NCI-H2171 (cell line): ENCODE results near the gene PNLIPRP1.

Source experiments
- DNase-seq: peaks from one replicate; lab custom pipeline; 2025; lab: John Stamatoyannopoulos, UW

The PNLIPRP1 gene

DNA sequence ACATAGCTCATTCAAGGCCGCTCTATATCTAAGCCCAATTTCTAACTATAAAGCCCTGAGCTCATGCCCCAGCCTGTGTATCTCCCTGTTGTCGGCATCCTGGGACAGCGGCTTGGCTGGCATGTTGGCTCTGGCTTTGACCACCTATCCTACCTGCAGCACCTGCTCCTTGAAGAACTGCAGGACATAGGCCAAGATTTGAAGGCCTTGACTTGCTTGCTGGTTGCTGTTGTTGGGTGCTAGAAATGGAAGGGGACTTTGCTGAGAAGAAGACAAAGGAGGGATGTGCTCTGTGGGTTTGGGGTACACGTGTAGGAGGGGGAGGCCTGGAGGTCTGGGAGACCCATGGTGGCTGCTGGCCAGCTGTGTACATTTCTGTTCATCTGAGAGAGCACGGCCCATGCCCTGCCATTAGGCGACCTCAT is 41.1 kb downstream of the PNLIPRP1 start:
- DNase-seq, result no peak

DNA sequence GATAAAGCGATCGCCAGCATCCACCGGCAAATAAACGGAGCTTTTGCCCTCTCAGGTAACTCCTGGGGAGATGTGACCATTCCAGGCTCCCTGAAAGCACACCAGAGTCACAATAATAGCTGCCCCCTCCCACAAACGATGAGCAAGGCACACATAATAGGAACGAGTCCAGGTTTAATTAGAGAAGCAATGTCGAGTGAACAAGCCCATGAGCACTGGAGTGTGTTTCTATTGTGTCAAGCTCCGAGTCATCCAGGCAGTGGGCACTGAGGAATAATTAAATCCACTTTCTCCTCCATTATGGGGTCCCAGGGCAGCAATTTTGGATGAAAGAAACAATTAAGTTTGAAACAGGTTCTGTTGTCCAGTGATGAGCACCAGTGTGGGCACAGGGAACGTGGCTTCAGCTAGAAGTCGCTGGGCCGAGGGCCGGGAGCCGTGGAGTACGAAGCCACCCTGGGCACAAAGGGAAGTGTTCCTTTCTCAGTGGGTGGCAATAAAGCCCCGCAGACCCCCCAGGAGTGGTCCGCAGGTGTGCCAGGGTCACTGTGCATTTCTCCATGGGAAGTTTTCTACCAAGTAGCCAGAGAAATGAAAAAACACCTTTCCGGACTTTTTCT is 41.9 kb downstream of the PNLIPRP1 start:
- no peak for DNase-seq

DNA sequence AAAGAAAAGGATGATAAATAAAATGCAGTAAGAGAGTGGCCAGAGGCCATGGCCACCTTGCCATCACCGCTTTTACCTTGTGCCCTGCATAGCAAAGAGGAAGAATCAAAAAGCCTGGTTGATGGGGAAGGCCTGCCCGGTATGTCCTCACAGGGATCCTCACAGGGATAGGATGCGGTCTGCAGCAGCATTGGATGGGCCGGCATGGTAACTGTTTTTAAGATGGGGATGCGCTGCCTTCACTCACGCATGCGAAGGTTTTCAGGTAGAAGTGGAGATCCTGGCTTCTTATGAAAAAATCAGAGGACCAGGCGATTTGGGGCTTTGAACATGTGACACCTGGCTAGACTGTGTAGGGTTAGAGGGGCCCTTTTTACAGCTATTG is 42.4 kb downstream of the PNLIPRP1 start:
- no peak for DNase-seq

DNA sequence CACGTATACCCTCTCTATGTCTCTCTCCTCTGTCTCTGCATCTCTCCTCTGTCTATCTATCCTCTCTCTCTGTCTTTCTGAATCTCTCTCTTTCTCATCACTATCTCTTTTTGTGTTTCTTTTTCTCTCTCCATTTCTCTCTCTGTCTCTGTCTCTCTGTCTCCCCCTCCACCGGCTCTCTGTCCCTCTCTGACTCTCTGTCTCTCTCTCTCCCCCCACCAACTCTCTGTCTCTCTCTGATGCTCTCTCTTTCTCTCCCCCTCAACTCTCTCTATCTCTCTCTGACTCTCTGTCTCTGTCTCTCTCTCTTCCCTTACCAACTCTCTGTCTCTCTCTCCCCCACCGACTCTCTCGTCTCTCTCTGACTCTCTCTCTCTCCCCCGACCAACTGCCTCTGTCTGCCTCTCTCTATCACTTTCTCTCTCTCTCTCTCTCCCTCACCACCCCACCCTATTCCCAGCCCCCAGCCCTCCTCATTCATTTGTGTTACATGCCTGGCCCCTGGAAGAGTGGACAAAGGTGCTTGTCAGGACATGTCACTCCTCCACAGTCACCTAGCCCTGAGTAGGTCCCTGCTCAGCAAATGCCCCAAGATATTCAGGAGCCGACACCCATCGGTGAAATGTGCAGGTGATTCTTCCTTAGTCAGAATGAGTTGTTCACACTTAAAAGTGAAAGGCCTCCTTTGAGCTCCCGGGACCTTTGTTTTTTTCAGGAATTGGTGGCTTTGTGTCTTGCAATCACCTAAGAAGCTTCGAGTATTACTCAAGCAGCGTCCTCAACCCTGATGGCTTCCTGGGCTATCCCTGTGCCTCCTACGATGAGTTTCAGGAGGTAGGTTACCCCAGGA is 43.6 kb downstream of the PNLIPRP1 start:
- no peak for DNase-seq

DNA sequence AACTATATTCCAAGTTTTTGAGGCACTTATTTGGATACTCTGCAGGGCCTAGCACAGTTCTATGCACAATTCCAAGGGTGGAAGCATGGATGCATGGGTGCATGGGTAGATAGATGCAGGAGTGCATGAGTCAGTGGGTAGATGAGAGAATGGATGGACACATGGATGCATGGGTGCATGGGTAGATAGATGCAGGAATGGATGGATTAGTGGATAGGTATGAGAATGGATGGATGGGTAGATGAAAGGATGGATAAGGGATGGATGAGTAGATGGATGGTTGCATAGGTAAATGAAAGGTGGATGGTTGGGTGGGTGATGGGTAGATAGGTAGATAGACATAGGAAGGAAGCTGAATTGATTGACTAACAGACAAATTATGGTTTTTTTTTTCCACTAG is 45.6 kb downstream of the PNLIPRP1 start:
- no peak for DNase-seq

DNA sequence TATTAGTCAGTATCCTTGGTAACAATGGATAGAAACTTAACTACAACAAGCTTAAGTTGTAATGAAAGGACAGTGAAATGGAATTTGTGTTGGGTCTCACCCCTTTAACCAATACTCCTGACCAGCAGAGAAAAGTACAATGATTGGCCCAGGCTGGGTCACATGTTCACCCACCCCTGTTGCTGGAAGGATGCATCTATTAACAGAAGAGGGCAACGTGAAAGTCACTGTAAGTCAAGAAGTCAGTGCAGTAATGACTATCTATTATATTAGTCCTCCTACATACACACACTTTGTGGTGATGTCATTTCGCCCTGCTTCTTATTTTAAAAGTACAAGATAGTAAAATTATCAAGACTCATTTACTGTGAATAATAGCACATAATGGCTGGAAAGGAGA is 46.2 kb downstream of the PNLIPRP1 start:
- DNase-seq, result no peak

DNA sequence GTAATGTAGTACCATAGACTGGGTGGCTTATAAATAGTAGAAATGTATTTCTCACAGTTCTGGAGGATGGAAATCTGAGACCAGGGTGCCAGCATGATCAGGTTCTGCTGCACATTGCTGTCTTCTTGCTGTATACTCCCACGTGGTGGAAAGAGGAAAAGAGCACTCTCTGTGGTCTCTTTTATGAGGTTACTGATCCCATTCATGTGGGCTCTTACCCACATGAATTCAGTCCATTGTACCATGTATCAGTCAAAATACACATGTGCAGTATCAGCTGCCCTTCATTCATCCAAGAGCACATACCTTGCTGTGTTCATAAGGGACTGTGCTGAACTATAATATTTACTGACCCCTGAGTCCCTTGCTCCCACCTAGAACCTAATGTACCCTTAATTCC is 47.1 kb downstream of the PNLIPRP1 start:
- no peak for DNase-seq

DNA sequence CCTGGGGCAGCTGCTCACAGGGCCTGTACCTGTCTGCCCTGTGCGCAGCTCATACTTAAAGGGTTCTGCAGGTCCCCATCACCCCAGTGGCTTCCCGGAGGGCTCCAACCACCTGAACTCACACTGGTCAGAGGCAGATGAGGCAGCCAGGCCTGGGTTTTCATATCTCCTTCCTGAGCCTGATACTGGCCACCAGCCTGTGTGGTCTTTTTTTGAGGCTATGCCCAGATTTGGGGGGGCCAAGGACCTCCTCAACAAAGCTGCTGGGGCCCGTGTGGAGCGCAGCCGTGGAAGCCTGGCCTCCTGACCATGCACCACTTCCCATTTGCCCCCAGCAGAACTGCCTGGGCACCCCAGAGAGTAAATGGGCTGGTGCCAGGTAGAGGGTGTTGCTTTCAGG is 55.7 kb downstream of the PNLIPRP1 start:
- DNase-seq, result no peak

DNA sequence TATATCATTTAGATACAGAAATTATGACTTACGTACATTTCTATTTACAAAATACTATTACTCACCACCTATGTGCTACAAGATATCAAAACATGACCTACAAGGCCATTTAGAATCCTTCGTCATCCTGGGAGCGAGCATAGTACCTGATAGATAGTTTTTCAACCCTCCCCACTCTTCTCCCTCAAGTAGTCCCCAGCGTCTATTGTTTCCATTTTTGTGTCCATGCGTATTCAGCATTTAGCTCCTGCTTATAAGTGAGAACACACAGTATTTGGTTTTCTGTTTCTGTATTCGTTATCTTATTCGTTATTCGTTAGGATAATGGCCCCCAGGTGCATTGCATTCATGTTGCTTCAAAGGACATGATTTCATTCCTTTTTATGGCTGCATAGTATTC is 58.1 kb downstream of the PNLIPRP1 start:
- DNase-seq, result no peak

DNA sequence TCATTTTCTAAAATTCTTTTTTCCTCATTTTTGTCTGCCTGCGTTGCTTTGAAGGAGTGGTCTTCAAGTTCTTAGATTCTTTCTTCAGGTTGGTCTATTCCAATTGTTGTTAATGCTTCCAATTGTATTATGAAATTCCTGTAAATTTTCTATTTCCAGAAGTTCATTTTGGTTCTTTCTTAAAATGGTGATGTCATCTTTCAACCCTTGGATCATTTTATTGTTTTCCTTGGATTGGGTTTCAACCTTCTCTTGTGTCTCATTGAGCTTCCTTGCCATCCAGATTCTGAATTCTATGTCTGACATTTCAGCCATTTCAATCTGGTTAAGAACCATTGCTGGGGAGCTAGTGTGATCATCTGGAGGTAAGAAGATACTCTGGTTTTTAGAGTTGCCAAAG is 63.1 kb downstream of the PNLIPRP1 start:
- DNase-seq, result no peak

DNA sequence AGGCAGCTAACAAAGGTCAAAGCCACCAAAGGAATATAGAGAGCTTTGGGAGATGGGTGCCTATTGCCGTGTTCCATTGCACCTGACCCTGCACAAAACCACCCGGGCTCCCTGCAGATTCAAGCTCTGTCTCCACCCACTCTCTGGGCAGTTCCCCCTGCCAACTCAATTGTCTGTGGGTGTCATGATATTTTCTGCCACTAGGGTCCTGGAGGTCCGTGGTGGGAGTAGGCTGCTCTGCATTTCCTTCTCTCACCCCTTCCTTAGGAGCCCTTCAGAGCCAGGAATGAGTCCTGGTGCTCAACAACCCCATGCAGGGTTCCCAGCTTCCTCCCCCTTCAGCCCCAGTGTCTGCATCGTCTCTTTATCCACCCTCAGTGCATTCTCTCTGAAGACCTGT is 64.1 kb downstream of the PNLIPRP1 start:
- no peak for DNase-seq

DNA sequence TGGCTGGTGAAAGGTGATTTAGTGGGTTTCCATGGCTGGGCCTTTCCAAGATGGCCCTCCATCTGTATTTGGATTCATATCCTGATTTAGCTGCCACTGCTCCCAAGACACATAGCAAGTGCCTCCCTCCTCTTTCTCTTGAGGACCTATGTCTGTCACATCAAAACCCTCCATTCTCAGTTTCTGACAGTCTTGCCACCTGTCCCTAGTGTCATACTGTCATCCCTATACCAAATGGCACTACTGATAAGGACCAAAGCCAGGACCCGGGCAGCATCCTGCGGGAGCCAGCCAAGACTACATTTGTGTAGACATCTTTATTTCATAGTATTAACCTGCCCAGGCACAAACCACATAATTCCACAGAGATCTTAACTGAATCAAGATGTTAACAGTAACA is 64.8 kb downstream of the PNLIPRP1 start:
- no peak for DNase-seq

DNA sequence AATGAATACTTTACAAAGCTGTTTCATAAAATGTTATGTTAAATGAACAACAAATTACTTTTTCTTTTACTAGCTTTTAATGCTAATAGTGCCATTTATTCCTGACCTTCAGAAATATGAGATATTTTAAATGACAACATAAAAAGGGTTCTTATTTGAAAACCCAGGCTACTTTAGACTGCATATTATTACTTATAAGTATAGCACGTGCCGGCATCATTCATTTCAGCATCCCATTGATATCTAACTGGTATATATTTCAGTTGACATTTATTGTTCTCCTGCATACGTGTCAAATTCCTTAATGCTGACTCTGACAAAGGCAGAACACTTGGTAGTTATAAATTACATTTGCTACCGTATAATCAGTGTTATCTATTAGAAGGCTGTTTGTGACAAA is 65.3 kb downstream of the PNLIPRP1 start:
- no peak for DNase-seq

DNA sequence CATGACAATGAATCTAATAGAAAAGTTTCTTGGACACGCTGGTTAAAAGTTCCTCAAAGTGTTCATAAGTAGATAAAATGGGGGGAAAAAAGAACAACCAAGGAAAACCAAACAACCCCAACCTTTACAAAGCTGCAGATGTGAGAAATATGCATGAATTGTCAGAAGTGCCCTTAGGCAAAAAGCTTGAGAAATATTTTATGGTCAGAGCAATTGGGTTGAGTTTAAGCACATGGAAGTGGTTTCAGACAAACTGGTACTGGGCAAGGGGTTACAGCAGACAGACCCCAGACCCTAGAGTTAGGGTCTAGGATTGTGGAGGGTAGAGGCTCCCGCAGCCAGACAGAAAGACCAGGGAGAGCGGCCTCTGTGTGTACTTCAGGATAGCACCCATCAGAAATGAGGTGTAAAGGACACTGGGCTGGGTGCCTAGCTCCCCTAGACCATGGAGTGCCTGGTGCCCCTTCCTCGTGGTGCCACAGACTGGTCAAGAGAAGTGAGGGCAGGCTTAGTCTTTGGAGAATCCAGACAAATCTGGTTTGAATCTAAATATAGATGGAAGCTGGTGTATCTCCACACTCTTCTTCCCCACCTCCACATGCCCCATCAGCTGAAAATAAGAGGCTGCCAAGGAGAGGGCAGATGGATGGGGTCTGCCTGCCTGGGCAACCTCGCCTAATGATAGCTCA is 67.2 kb downstream of the PNLIPRP1 start:
- DNase-seq, result no peak
